ENCODE measurements around the gene DAND5. TPM values are rescaled to one million over a fixed set of nuclear protein-coding genes. Genes with fewer than 3 reads are reported as not detected.

Gene DAND5
- total and polyA plus RNA-seq, 9 donors = 0.11 to 0.15 TPM; not detected in 7

GRCh38 chr19:12992729-12993128 is 23.4 kb downstream of the DAND5 start:
- DNase-seq = peak in 1 of 5 donors; percentile 21
- WGBS, 3 donors = 95 to 98% (median 96%) methylated on average over 11 of the region's 11 CpGs
- no peak overlapping the region for H3K27ac ChIP-seq
- H3K9me3 ChIP-seq = no peaks in the 10 kb centered on the region
- intact Hi-C loops (cut with DNase I) = no loop called here
- H3K4me1 ChIP-seq (ENCODE audit: insufficient read depth) = peaks cover 8% of the 10 kb centered on the region
- no peaks in the 10 kb centered on the region for H3K27me3 ChIP-seq
- TF ChIP-seq EP300 (IDR thresholded peaks at IDR 0.05) (no peak), POLR2A (IDR thresholded peaks at IDR 0.05) (no peak), CTCF (IDR thresholded peaks at IDR 0.05) (no peak)
- no peaks in the 10 kb centered on the region for H3K36me3 ChIP-seq
- H3K4me3 ChIP-seq = no peak overlapping the region

- H3K27me3 ChIP-seq = no peaks in the 10 kb centered on the region
- intact Hi-C loops (cut with DNase I) = no loop called here
- WGBS, 3 donors = 89 to 91% (median 90%) methylated on average over 7 of the region's 7 CpGs
- no peaks in the 10 kb centered on the region for H3K36me3 ChIP-seq
- H3K4me1 ChIP-seq (ENCODE audit: insufficient read depth) = peaks cover 9% of the 10 kb centered on the region
- H3K27ac ChIP-seq = no peak overlapping the region
- TF ChIP-seq CTCF (IDR thresholded peaks at IDR 0.05) (no peak), POLR2A (IDR thresholded peaks at IDR 0.05) (no peak), EP300 (IDR thresholded peaks at IDR 0.05) (no peak)
- H3K4me3 ChIP-seq = no peak overlapping the region
- no peaks in the 10 kb centered on the region for H3K9me3 ChIP-seq
- peak in 1 of 5 donors; percentile 20 for DNase-seq
Measured at GRCh38 chr19:12993562-12993961, 24.2 kb downstream of the DAND5 start.

- TF ChIP-seq CTCF (IDR thresholded peaks at IDR 0.05) = no peak
- no peak for TF ChIP-seq POLR2A (IDR thresholded peaks at IDR 0.05)
- TF ChIP-seq EP300 (IDR thresholded peaks at IDR 0.05) = no peak
- peak; percentile 76 to 85 (median 82) for DNase-seq
- H3K9me3 ChIP-seq = no peaks in the 10 kb centered on the region
- H3K4me1 ChIP-seq (ENCODE audit: insufficient read depth) = peaks cover 9% of the 10 kb centered on the region
- no peaks in the 10 kb centered on the region for H3K36me3 ChIP-seq
- 9 to 11% (median 10%) methylated on average over 66 to 81 of the region's 84 CpGs for WGBS, 3 donors
- peak within 1 kb of the TSS; percentile 74 for H3K4me3 ChIP-seq
- intact Hi-C loops (cut with DNase I) = loop anchor here in 1 of 4 donors (5.0 kb wide), 1 partner anchor 957 kb away; the partner anchor contains the start of gene DCAF15
- H3K27me3 ChIP-seq = no peaks in the 10 kb centered on the region
- peak within 1 kb of the TSS; percentile 78 to 92 for H3K27ac ChIP-seq
Measured at GRCh38 chr19:12994701-12995595, 25.6 kb downstream of the DAND5 start, which contains the start of gene NFIX. NFIX (plus strand) TSS chr19:12995475; CDS start chr19:12995838, 363 bp downstream.

- no peaks in the 10 kb centered on the region for H3K27me3 ChIP-seq
- no peak for TF ChIP-seq POLR2A (IDR thresholded peaks at IDR 0.05)
- no peak for TF ChIP-seq CTCF (IDR thresholded peaks at IDR 0.05)
- TF ChIP-seq EP300 (IDR thresholded peaks at IDR 0.05) = no peak
- H3K4me1 ChIP-seq (ENCODE audit: insufficient read depth) = peaks cover 11% of the 10 kb centered on the region
- DNase-seq = peak in 4 of 5 donors; percentile 56 to 75 (median 65)
- intact Hi-C loops (cut with DNase I) = loop anchor here in 1 of 4 donors (5.0 kb wide), 1 partner anchor 956 kb away; the partner anchor contains the start of gene DCAF15
- no peaks in the 10 kb centered on the region for H3K9me3 ChIP-seq
- H3K36me3 ChIP-seq = no peaks in the 10 kb centered on the region
- H3K4me3 ChIP-seq = peak overlapping the region; percentile 74
- H3K27ac ChIP-seq = peak overlapping the region; percentile 78 to 92
- WGBS, 3 donors = 0 to 1% (median 0%) methylated on average over 10 to 123 of the region's 129 CpGs
Measured at GRCh38 chr19:12995596-12996405, 26.4 kb downstream of the DAND5 start.

Measured in ovary (tissue), 9 donors.